NOMO-1 (cell line): ENCODE data around the gene PHACTR1.

Experiments
- DNase-seq, 2 experiments: peaks; one replicate each; lab custom pipeline; 2025; ENCODE audit not compliant: unreplicated experiment in 2 of 2; lab: John Stamatoyannopoulos, UW

Gene PHACTR1

DNA sequence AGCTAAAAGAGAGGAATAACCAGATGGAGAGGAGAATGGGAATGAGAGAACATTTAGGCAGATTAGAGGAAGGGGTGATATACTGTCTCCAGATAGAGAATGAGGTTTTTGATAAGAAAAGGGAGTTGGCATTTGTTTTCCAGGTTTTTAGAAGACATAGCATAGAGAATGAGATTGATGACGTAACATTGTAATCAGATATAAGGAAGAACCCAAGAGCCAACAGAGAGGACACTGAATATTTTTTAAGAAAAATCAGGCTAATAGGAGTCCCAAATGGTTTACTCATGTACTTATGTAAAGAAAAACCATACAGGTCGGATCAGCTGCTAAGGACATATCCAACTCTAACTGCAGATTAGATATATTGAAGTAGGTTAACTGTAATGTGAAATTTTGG is 498.8 kb downstream of the PHACTR1 start:
- DNase-seq, result no peak

DNA sequence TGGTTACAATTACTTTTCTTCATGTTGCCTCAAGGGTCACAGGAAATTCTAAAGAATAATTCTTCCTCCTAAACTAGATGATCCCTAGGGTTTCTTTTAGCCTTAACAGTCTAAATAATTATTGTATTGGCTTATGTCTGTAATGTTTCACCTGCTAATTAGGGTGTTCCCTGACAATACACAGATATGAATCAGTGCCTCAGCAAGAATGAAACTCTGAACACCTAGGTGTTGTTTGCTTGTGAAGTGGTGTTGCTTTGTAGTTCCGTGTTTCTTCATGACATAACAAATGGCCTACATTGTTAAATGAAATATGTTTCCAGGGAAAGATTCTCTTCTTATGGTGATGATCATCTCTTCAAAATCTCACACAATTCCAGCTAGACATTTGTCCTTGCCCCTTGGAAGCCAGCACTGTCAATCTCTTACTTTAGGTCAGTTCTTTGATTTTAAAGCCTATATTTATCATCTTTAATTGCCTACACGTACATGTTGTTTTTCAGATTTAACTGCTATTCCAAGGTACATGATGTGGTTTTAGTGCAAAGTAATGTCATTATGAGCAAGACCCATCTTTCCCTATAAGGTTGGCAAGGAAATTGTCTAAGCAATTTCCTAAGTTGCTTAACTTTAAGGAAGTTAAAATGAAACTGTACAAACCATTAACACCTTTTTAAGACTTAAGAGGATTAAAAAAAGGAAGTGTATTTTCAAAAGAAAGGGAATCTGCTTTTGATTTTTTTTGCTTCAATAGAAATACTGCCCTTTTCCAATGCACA is 499.9 kb downstream of the PHACTR1 start:
- peak; percentile 25 to 67 for DNase-seq

DNA sequence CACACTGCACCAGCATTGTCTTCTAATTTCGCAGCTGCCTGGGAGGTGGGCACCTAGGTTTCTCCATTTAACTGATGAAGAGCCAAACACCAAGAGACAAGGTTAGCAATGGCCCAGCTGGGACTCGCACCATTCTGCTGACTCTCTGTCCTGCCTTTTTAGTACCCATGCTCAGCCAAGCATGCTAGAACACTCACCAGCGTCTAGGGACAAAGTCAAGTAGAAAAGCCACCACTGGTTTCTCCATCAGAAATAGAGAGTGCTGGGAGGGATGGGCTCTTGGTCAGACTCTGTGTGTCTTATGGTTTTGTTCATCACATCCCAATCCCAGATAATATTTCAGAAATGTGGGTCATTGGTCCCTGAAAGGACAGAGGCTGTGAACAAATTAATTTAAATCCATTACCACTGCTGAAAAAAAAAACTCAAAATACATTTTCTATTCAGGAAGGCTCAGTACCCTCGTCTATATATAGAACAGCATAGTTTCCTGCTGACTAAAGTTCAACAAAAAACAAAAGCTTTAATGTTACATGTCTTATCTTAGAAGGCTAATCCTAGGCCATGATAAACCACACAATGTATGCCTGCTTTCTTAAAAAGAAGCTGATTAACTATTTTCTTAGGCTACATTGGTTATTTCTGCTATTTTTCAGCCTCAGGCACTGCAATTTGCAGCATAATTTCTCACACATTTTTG is 500.8 kb downstream of the PHACTR1 start:
- no peak for DNase-seq

DNA sequence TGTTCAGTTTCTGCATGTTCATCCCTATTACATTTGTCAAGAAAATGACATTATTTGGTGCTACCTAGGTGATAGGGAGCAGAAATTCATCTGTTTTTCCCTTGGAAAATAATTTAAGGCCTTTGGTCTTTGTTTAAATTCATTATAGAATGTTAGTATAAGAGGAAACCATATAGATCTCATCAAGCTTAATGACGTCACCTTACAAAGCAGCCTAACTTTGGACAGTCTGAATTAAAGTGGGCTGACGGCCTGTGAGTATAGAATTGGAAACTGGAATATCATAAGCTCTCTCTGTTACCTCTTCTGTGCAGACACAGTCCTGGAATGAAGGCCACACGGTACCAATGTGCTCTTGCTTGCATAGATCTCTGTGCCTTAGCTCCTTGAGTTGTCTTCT is 503.7 kb downstream of the PHACTR1 start:
- no peak for DNase-seq

DNA sequence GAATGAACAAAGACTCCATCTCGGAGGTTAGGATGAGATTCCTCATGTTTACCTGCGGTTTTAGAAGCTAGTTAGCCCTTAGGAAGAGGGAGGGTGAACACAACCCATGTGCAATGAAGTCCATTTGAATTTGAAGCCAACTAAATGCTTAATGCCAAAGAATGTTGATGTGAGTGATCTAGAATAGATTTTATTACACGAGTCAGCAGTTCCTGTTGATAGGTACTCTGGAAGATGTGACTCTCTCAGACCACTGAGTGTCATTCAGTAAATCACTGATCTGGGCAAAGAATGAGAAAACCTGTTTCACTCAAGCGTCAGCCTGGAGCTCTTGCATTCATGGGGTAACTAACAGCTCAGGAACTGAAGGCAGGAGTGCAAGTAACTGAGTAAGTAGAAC is 505.5 kb downstream of the PHACTR1 start:
- no peak for DNase-seq

DNA sequence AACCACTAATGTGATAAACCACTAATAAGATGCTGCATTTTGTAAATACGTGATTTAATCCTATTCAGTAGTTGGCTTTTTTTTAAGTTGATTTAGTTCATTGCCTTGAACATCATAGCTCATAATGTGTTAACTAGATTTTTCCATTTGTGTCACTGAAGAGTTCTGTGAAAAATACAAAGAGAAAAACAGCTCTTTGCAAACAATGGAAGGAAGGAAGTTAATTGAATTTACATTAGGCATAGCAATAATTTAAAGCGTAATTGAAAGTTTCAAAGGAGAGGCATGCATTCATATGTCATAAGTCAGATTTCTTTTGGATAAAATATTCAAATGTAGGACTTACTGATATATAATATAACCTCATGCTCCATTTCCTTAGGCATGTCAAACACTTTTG is 509.5 kb downstream of the PHACTR1 start:
- no peak for DNase-seq

DNA sequence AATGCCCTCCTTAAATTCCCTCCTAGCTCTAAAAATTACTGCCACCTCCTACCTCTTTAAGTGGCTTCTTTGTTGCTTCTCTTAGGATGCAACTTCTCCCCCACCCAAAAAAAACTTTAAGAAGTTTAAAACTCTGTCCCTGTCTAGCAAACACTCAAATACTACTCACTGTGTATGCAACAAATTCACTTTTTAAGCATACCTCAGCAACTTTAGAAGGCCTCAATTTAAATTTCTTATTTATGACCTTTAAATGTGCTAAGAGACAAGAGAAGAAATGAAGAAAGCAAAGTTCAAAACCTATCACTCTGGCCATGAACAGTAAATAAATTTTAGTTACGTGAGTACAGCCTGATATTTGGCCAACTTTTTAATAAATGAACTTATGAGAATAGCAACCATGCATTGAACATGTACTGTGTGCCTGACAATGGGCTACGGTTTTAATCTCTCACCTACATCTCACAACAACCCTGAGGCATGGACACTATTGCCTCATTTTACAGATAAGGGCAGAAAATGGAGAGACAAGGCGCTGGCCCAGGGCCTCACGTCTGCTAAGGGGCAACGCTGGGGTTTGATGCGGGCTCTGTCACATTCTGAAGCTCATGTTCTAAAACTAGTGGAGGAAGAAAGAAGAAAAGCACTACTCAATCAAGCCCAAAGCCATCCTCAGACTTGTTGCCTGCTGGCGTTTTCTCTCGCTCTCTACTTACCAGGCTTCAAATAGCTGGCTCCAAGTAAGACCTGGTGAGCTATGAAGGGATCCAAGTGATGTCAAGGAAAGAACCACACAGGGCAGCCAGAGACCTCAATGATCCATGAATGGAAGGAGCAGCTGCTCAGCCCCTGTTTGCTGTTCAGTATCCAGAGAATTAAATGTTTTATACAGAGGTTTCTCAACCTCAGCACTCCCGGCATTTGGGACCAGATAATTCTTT is 512.0 kb downstream of the PHACTR1 start:
- DNase-seq, result no peak

DNA sequence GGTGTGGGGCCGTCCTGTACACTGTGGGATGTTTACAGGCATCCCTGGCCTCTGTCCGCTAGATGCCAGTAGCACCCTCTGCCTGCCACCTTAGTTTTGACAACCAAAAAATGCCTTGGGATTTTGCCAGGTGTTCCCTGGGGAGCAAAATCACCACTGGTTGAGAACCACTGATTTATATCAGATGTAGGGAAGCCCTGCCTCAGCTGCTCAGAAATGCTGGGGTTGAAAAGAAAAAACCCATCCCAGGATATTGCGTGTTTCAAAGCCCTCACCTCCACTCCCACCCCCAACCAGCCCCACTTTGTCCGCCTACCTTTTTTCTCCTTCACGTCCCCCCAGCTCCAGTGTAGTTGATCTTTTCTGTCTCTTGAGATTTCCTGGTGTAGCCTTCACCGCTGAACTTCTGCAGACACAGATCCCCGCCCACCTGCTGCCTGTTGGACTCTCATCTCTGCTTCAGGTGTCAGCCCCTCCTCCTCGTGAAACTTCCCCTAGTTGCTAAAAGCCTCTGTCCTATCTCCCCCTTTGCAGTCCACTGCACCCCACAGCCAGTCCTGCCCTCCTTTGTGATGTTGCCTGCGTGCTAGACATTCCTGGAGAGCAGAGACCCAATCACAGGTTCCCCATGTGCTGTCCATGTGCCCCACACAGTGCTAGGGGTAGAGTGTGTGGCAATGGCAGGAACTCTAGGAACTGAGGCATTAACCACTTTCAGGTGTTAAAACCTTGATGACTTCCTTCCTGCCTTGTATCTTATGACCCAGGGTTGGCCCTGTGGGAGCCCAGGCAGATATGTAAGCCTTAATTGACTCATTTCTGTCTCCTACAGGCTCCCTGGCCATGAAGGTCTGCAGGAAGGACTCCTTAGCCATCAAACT is 512.9 kb downstream of the PHACTR1 start:
- no peak for DNase-seq

DNA sequence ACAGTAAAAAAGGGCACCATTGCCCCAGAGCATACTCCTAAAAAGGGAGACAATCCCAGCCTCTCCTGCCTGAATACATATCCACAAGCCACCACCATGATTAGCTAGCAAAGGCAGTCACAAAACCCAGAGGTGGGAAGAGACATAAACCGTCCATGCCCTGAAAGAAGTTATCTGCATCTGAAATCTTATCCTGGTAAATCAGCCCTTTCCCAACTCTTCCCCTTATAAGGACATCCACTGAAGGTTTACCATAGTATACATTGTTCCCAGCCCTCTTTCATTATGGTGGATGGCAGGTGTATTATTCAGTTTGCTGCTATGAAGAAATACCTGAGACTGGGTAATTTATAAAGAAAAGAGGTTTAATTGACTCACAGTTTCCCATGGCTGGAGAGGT is 516.5 kb downstream of the PHACTR1 start:
- DNase-seq, result no peak

DNA sequence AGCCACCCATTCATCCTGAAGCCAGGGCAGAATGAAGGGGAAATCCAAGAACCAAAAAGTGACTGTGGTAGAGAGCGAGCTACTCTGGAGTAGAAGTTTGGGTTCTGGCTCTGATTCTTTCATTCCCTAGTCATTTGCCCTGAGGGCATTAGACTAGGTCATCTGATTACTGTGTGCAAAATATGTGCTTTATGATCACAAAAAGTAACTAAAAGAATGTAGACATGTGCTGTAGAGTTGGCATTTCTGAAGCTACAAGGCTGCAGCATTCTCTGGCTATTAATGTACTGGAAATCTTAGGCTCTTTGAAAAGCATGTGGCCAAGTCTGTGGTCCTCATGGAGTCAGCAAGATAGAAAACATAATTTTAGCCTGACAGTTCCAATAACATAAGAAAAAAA is 517.6 kb downstream of the PHACTR1 start:
- no peak for DNase-seq

DNA sequence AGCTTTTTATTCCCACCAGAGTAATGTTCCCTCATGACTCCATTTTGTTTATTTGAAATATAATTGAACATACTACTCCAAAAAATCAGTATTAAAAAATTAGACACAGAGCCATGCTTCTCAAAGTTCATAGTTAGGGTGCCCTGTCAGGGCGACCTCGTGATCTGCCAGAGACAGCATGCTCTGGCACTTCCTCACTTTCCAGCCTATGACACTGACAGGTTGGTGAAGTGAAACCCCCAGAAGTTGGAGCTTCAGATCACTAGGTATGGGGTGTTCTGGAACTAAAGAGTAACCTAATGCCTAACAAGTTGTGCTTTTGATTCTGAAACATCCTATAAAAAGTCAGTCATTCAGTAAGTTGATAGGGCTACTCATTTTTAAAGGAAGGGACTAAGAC is 518.8 kb downstream of the PHACTR1 start:
- peak; percentile 11 to 12 for DNase-seq

DNA sequence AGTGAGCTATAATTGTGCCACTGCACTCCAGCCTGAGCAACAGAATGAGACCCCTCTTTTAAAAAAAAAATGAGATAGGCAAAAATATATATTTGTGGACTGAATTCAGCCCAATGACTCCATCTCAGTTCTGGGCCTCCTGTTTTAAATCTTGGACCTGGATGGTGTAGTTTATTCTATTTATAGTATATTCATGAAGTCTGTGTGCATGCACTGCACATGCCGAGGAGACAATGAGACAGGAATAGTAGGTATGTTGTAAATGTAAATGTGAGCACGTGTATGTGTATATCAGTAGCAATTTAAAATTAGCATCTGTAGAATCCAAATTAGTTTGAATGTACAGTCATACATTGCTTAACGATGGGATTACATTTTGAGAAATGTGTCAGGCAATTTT is 520.8 kb downstream of the PHACTR1 start:
- no peak for DNase-seq

DNA sequence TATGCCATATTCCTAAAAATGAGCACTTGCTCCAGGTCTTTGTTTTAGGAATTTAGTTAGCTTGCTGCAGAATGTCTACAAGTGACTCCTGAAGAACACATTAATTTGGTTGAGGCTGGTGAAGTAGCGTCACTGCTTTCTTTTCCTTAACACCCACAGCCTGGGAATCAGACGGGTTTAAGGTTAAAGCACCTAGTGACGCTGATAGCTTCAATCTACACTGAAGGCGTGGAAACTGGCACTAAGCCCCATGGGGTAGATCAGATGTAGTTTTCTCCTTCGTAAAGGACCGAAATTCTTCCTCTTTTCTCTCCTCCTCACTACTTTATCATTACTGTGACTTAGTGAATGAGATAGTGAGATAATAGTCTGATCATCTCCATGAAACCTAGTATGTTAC is 521.5 kb downstream of the PHACTR1 start:
- DNase-seq, result no peak

DNA sequence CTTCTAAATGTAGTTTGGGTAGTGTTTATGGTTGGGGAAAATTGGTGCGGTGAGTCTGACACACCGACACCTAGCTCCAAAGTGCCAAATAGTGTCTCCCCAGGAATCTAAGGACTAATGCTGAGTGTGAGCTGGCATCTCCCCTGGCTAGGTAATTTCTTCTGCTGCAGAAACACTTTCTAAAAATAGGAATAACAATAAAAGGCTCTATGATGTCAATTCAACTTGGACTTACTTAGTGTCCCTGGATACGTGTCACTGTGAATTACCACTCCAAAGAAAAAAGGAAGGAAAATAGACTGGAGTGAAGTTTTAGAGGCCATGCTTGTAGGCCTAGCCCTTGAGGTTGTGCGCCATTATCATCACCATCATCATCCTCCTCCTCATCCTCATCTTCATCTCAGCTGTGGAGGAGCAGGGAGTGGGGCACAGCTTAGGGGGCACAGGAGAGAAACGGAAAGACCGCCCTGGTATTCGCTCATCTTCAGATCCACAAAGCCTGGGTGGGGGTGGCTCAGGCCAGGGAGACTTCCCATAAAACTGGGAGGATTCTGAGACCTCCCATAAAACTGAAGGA is 522.2 kb downstream of the PHACTR1 start:
- DNase-seq, result no peak

DNA sequence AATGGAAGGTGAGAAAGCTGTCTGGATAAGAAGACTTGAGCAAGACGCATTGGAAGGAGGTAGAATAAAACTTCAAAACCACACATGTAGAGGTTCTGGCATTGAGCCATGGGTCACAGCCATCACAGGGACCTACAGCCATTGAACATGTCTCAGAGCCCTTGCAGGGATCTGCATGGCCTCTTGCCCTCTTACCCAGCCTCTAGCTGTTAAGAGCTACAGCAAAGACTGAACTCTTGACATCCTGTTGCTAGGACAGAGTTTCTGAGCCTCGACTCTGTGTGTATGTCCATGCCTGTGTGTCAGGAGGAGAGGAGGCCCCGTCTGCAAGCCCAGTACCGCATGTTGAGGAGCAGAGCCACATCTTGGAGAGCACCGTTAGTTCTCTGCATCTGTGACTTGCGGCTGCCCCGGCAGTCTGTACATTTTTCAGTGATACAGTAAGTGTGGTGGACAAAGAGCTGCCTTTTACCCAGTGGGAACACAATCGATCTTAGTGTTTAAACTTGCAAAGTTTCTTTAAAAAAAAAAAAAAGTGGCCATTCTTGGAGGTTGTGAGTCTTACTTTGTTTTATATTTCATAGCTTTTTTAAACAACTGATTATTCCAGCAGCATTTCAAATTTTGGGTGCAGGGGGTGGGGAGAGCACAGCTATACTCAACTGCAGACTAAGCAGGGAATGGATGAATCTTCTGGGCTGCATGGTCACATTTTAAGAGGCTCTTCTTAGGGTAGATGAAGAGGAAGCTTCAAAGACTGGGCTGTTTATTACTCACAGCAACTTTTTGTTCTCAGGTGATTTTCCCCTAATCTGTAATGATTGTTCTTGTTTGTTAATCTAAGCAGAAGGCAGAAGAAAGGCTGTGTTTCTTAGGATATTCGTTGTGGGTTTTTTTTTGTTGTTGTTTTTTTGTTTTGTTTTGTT is 523.2 kb downstream of the PHACTR1 start:
- no peak for DNase-seq

DNA sequence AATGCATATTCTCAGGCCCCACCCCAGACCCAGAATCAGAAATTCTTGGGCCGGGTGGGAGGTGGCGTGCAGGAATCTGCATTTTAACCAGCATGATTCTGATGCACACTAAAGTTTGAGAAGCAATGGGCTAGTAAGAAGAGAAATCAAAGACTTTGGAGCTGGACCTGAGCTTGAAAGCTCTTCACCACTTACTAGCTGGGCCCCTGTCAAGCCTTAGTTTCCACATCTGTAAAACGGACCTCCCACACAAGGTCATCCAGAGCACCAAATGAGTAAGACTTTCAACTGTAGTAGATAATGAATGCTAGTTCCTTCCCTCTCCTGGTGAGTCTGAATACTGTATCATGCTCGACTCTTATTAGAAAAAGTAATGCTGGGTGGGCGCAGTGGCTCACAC is 524.8 kb downstream of the PHACTR1 start:
- no peak for DNase-seq

DNA sequence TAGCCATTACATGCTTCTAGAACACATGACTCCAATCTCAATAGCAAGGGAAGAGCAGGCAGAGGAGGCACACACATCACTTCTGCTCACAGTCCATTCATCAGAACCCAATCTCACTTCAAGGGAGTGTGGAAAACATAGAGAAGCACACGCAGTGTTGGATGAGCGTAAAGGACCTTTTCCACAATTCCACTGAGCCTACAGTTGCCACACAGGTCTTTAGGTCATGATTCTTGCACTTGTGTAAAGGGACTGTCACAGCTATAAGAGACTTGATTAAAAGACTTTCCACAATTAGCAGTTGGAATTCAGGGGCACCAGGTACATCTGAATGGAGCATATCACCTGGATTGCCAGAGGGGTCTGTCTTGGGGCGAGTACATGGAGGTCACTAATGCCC is 525.6 kb downstream of the PHACTR1 start:
- no peak for DNase-seq

DNA sequence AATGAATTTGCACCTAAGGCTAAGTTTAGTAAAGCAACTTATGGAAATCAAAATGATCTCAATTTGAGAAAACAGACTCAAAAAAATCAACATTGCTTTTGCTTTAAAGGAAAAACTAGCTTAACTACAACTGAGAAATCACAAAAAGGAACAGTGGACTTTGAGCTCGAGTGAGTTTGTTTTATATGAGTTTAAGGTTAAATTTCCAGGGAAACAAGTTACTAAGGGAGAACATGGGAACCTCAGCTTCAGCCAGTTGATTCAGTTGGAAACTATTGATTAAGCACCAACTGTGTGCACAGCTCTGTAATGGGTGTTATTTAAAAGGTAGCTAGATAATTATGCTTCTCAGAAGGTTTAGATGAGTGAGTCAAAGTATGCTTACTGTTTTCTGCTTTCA is 526.0 kb downstream of the PHACTR1 start:
- DNase-seq, result no peak

DNA sequence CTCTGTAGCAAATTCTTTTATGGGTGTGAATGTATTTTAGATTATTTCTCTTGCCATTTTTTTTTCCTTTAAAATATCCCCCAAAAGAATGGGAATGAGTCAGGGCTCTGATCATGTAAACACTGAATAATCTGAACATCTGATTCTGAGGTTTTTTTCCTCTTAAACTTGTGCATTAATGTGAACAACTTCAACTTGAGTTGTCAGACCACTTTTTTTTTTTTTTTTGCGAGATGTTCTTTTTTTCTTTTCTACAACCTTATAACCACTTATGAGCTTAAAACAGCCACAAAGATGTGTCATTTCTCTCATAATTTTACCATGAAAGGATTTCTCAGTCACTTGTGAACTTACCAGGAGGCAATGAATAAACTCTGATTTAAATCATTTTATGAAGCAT is 526.5 kb downstream of the PHACTR1 start:
- DNase-seq, result no peak
